Measurements from ENCODE around the gene THOC6.

DNA sequence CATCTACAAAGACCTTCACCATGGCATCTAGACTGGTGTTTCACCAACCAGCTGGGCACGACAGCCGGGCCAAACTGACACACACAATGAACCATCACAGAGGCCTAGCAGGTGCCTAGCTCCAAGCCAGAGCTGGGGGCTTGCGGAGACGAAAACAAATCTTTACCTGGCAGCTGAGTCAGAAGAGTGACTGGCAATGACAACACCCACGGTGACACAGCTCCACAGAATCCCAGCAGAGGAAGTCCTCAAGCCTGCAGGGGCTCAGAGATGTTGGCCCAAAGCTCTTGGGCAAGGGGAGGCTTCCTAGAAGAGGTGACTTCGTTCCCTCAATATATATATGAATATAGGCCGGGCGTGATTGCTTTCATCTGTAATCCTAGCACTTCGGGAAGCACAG lies 27.7 kb downstream of the THOC6 start:
- TF ChIP-seq, protein P1, sequence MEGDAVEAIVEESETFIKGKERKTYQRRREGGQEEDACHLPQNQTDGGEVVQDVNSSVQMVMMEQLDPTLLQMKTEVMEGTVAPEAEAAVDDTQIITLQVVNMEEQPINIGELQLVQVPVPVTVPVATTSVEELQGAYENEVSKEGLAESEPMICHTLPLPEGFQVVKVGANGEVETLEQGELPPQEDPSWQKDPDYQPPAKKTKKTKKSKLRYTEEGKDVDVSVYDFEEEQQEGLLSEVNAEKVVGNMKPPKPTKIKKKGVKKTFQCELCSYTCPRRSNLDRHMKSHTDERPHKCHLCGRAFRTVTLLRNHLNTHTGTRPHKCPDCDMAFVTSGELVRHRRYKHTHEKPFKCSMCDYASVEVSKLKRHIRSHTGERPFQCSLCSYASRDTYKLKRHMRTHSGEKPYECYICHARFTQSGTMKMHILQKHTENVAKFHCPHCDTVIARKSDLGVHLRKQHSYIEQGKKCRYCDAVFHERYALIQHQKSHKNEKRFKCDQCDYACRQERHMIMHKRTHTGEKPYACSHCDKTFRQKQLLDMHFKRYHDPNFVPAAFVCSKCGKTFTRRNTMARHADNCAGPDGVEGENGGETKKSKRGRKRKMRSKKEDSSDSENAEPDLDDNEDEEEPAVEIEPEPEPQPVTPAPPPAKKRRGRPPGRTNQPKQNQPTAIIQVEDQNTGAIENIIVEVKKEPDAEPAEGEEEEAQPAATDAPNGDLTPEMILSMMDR (IDR thresholded peaks at IDR 0.05), result no peak
- no peak for TF ChIP-seq POLR2AphosphoS5 (IDR thresholded peaks at IDR 0.05; ENCODE audit: low read depth, low read length)
- TF ChIP-seq, protein P2, sequence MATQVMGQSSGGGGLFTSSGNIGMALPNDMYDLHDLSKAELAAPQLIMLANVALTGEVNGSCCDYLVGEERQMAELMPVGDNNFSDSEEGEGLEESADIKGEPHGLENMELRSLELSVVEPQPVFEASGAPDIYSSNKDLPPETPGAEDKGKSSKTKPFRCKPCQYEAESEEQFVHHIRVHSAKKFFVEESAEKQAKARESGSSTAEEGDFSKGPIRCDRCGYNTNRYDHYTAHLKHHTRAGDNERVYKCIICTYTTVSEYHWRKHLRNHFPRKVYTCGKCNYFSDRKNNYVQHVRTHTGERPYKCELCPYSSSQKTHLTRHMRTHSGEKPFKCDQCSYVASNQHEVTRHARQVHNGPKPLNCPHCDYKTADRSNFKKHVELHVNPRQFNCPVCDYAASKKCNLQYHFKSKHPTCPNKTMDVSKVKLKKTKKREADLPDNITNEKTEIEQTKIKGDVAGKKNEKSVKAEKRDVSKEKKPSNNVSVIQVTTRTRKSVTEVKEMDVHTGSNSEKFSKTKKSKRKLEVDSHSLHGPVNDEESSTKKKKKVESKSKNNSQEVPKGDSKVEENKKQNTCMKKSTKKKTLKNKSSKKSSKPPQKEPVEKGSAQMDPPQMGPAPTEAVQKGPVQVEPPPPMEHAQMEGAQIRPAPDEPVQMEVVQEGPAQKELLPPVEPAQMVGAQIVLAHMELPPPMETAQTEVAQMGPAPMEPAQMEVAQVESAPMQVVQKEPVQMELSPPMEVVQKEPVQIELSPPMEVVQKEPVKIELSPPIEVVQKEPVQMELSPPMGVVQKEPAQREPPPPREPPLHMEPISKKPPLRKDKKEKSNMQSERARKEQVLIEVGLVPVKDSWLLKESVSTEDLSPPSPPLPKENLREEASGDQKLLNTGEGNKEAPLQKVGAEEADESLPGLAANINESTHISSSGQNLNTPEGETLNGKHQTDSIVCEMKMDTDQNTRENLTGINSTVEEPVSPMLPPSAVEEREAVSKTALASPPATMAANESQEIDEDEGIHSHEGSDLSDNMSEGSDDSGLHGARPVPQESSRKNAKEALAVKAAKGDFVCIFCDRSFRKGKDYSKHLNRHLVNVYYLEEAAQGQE (IDR thresholded peaks at IDR 0.05; ENCODE audit: insufficient read depth in 1 of 2, low read depth in 2 of 2, low read length in 1 of 2), result no peak
